HCT116 (cell line): ENCODE results near the gene PRSS35. TPM values are rescaled to one million over a fixed set of nuclear protein-coding genes. Genes with fewer than 3 reads are reported as not detected.

ENCODE experiments used
- ATAC-seq: fragments of 200-7000 bp; cut with Tn5 transposase; 2 replicates; pipeline ENCODE4 v1.9.1; 2020; ENCODE audit warnings: mild to moderate bottlenecking, moderate library complexity
- BruUV-seq: library from RNA; stranded (reverse); fragments of 400-500 nt; replicated peaks from 2 replicates; lab custom pipeline; 2021; lab: Mats Ljungman, UMichigan
- CTCF ChIA-PET: fragments of 300-600 bp; sonication (Branson Sonifier 250); formaldehyde crosslinking; loops from one replicate; lab custom pipeline; 2021; ENCODE audit warnings: antibody characterized with exemption; lab: Charles Lee
- POLR2A ChIA-PET: fragments of 300-600, 350-600 bp; sonication (Branson Sonifier 250); formaldehyde crosslinking; loops from one replicate; lab custom pipeline; 2021; ENCODE audit warnings: antibody characterized with exemption; lab: Charles Lee
- RAD21 ChIA-PET, 2 experiments: fragments of 300-600 bp; sonication (Branson Sonifier 250); formaldehyde crosslinking; loops; one replicate each; lab custom pipeline; 2023; ENCODE audit warnings: low total read pairs in 2 of 2; ENCODE audit not compliant: uncharacterized antibody in 2 of 2, unreplicated experiment in 2 of 2, low non-redundant PET in 1 of 2; lab: Charles Lee
- DNase-seq: peaks from one replicate; pipeline ENCODE4 v3.0.0-alpha.2; 2010; ENCODE audit warnings: low read depth, low spot score
- H2AFZ ChIP-seq: fragments of 200-600 bp; shearing (Covaris generic), sonication (generic); 2 replicates; pipeline ENCODE4 v1.6.1; 2017; ENCODE audit warnings: low read depth, mixed run types, mixed read lengths, antibody characterized with exemption, low read length; ENCODE audit not compliant: poor library complexity, severe bottlenecking
- H3K27ac ChIP-seq: 2 replicates; pipeline ENCODE4 v1.5.1; 2012; ENCODE audit warnings: low read depth, low read length
- H3K27me3 ChIP-seq: fragments of 200-600 bp; sonication (generic); 2 replicates; pipeline ENCODE4 v1.6.1; 2016; ENCODE audit warnings: mixed run types, low read length, mixed read lengths; ENCODE audit not compliant: insufficient read depth
- H3K36me3 ChIP-seq, 2 experiments: fragments of 200-500 bp in 1 of 2; fragments of 200-600 bp in 1 of 2; sonication (Bioruptor generic) in 1 of 2; sonication (generic) in 1 of 2; 2 replicates each; pipeline versions ENCODE4 v1.5.1 to v1.6.1; 2014 to 2016; ENCODE audit warnings: low read length in 2 of 2, inconsistent platforms in 1 of 2, mixed read lengths in 1 of 2, mixed run types in 1 of 2; ENCODE audit not compliant: insufficient read depth in 2 of 2, control insufficient read depth in 1 of 2
- H3K4me1 ChIP-seq, 2 experiments: fragments of 200-600 bp in 1 of 2; sonication (generic) in 1 of 2; 2 replicates each; pipeline versions ENCODE4 v1.5.1 to v1.6.1; 2012 to 2017; ENCODE audit warnings: low read length in 2 of 2, inconsistent platforms in 1 of 2, mild to moderate bottlenecking in 1 of 2, mixed read lengths in 1 of 2, mixed run types in 1 of 2, moderate library complexity in 1 of 2; ENCODE audit not compliant: insufficient read depth in 2 of 2, control insufficient read depth in 1 of 2
- H3K4me2 ChIP-seq: fragments of 200-600 bp; sonication (generic); 2 replicates; pipeline ENCODE4 v1.6.1; 2017; ENCODE audit warnings: mixed run types, low read length, mixed read lengths
- H3K4me3 ChIP-seq, 2 experiments: fragments of 200-600 bp in 1 of 2; sonication (generic) in 1 of 2; replicated peaks in 1 of 2; 2 replicates each; pipeline ENCODE4 v1.5.1; 2011 to 2016; ENCODE audit warnings: low read length in 2 of 2, control low read depth in 1 of 2, low read depth in 1 of 2, mild to moderate bottlenecking in 1 of 2, mixed read lengths in 1 of 2, mixed run types in 1 of 2
- H3K79me2 ChIP-seq: fragments of 200-600 bp; sonication (generic); 2 replicates; pipeline ENCODE4 v1.6.1; 2017; ENCODE audit warnings: mild to moderate bottlenecking, mixed run types, low read length, moderate library complexity, mixed read lengths; ENCODE audit not compliant: insufficient read depth
- H3K9ac ChIP-seq: fragments of 200-600 bp; sonication (generic); 2 replicates; pipeline ENCODE4 v1.6.1; 2016; ENCODE audit warnings: low read length, mixed read lengths
- H3K9me2 ChIP-seq: fragments of 200-600 bp; sonication (generic), shearing (Covaris generic); 2 replicates; pipeline ENCODE4 v1.6.1; 2017; ENCODE audit warnings: mixed run types, mild to moderate bottlenecking, moderate library complexity; ENCODE audit not compliant: insufficient read depth
- H3K9me3 ChIP-seq, 2 experiments: fragments of 200-500 bp in 1 of 2; fragments of 200-600 bp in 1 of 2; sonication (Bioruptor generic) in 1 of 2; sonication (generic) in 1 of 2; 2 replicates each; pipeline ENCODE4 v1.6.1; 2014 to 2017; ENCODE audit warnings: low read length in 2 of 2, mixed read lengths in 2 of 2, inconsistent platforms in 1 of 2, low read depth in 1 of 2, mild to moderate bottlenecking in 1 of 2, mixed run types in 1 of 2, moderate library complexity in 1 of 2; ENCODE audit not compliant: control insufficient read depth in 1 of 2, insufficient read depth in 1 of 2
- H4K20me1 ChIP-seq: fragments of 200-600 bp; sonication (generic), shearing (Covaris generic); 2 replicates; pipeline ENCODE4 v1.6.1; 2017; ENCODE audit warnings: mixed run types, mild to moderate bottlenecking, moderate library complexity; ENCODE audit not compliant: insufficient read depth
- ELF1 ChIP-seq: IDR thresholded peaks from 2 replicates; pipeline ENCODE4 v1.6.1; 2012; ENCODE audit warnings: low read depth, borderline replicate concordance
- EZH2phosphoT487 ChIP-seq: fragments of 200-600 bp; IDR thresholded peaks from 2 replicates; pipeline ENCODE4 v1.6.1; 2018; ENCODE audit warnings: antibody characterized with exemption, borderline replicate concordance
- FOSL1 ChIP-seq: IDR thresholded peaks from 2 replicates; pipeline ENCODE4 v1.6.1; 2012; ENCODE audit warnings: low read depth
- JUND ChIP-seq: IDR thresholded peaks from 2 replicates; pipeline ENCODE4 v1.6.1; 2012
- POLR2A ChIP-seq: IDR thresholded peaks from 2 replicates; pipeline ENCODE4 v1.7.0; 2011; ENCODE audit warnings: borderline replicate concordance; ENCODE audit not compliant: insufficient read depth, insufficient read length; ENCODE audit errors: extremely low read depth
- POLR2AphosphoS5 ChIP-seq: IDR thresholded peaks from 2 replicates; pipeline ENCODE4 v1.6.1; 2011; ENCODE audit warnings: mild to moderate bottlenecking, low read depth, low read length, moderate library complexity
- REST ChIP-seq: IDR thresholded peaks from 2 replicates; pipeline ENCODE4 v1.6.1; 2012; ENCODE audit warnings: low read depth
- intact Hi-C: fragments of 100-400 bp; cut with micrococcal nuclease; formaldehyde crosslinking; loops from 2 replicates; pipeline ENCODE4 v1.10.0; 2022
- total RNA-seq: library from RNA; stranded (reverse); gene quantifications from one replicate; pipeline ENCODE4 v1.2.1, GENCODE V29; 2021; ENCODE audit not compliant: unreplicated experiment

Gene PRSS35
- total RNA-seq, 1 experiment from 2014 or later: 0.37 TPM

GRCh38 chr6:83505356-83505755 lies 7.0 kb upstream of the PRSS35 start:
- no peaks in the 10 kb centered on the region for H3K79me2 ChIP-seq
- ChIA-PET POLR2A (no interaction called here), CTCF (interaction anchor here (0.7 to 2.2 kb wide), 5 partner anchors 9 to 440 kb away, joined by 3 to 7 read pairs (median 4); partner anchors contain the start of genes DOP1A and UBE3D), RAD21 (interaction anchor here in 1 of 2 experiments (0.6 kb wide), 1 partner anchor 88 kb away, joined by 3 read pairs; no protein-coding TSS in a partner anchor)
- no peak overlapping the region for H3K9ac ChIP-seq
- DNase-seq: no peak
- H3K27ac ChIP-seq: no peak overlapping the region
- no peak overlapping the region for H3K4me3 ChIP-seq
- H3K4me1 ChIP-seq: no peaks in the 10 kb centered on the region
- H4K20me1 ChIP-seq: no peaks in the 10 kb centered on the region
- H3K9me2 ChIP-seq: no peaks in the 10 kb centered on the region
- ATAC-seq: no peak
- H3K36me3 ChIP-seq: no peaks in the 10 kb centered on the region
- TF ChIP-seq JUND (no peak), ELF1 (no peak), REST (no peak), EZH2phosphoT487 (no peak), POLR2AphosphoS5 (no peak), FOSL1 (no peak), POLR2A (no peak)
- no TSS peak for BruUV-seq
- intact Hi-C loops: no loop called here
- H3K4me2 ChIP-seq: no peak overlapping the region
- H2AFZ ChIP-seq: no peak overlapping the region
- no peaks in the 10 kb centered on the region for H3K27me3 ChIP-seq
- no peaks in the 10 kb centered on the region for H3K9me3 ChIP-seq
